Stimulated activated CD4-positive, alpha-beta T cell treated with anti-CD3 and anti-CD28 coated beads, Interleukin-4, amount 100 ng/mL, for 48 hours (primary cell): ENCODE results near the gene SLC10A4.

Experiments used
- DNase-seq, 2 donors: peaks; one replicate each; pipeline ENCODE4 v3.0.0-alpha.2; 2020; ENCODE audit warnings: low read depth in 2 of 2

Gene SLC10A4

DNA sequence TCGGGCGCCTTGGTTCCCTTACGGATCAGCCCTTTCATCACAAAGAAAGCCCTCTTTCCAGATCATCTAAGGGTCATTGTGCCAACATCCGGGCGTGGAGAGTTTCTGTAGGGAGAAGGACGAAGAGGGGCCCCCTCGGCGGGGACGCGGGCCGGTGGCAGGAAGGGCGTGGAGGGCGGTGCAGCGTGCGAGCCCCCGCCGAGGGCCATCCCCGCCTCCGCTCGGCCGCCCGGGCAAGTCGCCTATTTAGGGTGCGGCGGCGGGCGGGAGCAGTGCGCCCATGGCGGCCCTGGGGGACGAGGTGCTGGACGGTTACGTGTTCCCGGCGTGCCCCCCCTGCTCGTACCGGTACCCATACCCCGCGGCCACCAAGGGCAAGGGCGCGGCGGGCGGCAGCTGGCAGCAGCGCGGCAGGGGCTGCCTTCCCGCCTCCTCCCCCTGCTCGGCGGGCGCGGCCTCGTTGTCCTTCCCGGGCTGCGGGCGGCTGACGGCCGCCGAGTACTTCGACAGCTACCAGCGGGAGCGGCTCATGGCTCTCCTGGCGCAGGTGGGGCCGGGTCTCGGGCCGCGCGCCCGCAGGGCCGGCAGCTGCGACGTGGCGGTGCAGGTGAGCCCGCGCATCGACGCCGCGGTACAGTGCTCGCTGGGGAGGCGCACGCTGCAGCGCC, 7.0 kb downstream of the SLC10A4 start, which contains the start of gene ZAR1:
Gene ZAR1, plus strand, starts transcription at position 241 of the 668 bp plus-strand sequence. Its CDS starts 40 bp downstream, at position 281.
- no peak for DNase-seq

DNA sequence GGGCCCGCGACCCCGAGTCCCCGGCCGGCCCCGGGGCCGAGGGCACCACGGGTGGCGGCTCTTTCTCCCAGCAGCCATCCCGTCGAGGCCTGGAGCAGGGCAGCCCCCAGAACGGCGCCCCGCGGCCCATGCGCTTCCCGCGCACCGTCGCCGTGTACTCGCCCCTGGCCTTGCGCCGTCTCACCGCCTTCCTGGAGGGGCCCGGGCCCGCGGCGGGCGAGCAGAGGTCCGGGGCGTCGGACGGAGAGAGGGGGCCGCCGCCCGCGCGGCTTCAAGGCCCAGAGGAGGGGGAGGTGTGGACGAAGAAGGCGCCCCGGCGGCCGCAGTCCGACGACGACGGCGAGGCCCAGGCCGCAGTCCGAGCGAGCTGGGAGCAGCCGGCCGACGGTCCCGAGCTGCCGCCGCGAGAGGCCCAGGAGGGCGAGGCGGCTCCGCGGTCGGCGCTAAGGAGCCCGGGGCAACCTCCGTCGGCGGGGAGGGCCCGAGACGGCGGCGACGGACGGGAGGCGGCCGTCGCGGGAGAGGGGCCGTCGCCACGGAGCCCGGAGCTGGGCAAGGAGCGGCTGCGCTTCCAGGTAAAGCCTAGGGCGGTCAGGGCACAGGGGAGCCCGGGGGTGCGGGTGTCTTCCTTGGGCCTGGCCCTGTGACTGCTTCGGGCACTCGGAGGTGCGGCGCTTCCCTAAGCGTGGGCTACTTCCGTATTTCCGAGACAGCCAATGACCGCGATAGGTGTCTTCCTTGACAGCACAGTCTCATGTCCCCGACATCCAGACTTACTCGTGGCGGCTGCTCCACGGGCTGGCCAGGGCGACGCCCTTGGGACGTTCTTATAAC, 7.8 kb downstream of the SLC10A4 start:
- DNase-seq = no peak

DNA sequence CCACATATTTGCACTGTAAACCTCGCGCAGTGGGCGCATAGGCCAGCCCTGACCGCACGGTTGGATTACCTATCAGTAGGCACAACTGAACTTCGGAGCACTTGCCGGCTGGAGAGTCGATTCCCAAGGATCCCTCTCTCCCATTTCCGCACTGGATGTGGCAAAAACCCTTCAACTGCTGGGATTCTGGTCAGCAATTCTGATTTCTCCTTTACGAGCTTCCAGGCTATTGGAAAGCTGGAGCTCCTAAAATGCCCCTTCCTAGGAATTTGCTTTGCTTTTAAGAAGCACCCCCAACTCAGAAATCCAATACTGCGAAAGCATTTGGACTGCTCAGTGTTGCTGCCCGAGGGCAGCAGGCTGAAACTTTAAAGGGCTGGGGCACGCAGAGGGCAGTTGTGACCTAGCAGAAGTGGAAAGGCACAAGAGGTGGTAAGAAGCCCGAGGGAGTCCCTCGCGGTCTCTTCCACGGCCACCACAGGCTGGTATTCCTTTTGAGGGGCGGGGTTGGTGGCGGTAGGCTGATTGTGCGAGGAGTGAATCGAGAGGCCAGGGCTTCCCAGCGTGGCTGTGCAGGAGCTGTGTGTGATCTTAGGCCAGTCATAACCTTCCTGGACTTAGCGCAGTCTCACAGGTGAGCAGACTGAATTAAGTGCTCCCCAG, 8.5 kb downstream of the SLC10A4 start:
- DNase-seq = no peak

DNA sequence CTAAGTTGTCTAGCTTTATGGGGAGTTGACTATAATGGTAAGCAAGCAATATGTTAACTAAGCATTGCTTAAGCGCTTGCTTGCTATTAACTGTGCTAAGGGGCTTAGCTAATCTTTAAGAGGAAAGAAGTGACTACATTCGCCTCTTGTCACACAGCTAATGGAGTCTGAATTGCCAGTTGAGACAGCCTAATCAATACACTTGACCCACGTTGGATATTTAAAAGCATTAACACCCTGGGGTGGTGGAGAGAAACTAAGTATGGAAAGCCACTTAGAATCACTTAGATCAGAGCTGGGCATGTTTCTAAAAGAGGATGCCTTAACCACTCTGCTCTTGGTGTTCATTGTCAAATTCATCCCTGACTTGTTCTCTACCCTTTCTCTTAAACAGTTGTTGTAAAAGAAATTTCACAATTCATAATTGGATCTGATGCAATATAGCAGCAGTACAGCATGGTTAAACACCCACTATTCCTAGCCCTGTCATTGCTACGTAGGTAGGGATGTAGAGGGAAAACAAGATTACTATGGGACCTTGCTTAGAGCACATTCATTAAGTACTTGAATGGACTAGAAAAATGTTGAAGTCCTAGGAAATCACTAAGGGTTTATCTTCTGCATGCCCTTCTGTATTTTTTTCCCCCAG, 10.4 kb downstream of the SLC10A4 start:
- no peak for DNase-seq

DNA sequence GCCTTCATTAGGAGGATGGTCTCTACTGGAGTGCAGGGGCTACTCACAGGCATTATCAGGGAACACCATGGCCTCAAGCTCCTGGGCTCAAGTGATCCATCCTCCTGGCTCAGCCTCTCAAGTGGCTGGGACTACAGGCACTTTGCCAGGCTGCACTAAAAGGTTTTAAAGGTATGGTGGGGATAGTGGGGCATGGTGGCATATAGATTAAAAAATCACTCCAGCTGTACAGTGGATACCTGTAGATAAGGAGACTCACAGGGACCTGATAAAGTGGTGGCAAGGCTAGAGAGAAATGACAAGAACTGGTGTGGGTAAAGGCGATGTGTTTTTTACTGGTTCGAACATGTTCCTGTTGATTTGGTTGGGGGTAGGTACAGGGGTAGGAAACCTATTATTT, 12.8 kb downstream of the SLC10A4 start:
- no peak for DNase-seq

DNA sequence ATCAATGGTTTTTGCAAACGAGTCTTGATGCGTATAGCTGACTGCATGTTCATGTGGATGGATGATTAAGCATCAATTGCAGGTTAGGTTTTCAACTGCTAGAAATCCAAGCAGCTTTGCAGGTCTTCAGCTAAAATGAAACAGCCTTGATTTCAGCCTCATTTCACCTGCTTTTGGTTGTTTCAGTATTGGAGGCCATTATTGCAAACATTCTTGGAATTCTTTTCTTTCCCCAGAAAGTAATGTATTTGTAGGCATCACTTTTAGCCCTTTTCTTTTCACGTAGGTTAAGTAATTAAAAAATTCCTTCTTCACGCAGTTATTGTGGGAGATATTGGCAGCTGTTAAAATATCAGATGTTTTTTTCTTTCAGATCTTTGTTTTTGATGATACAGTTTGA, 15.8 kb downstream of the SLC10A4 start:
- no peak for DNase-seq

DNA sequence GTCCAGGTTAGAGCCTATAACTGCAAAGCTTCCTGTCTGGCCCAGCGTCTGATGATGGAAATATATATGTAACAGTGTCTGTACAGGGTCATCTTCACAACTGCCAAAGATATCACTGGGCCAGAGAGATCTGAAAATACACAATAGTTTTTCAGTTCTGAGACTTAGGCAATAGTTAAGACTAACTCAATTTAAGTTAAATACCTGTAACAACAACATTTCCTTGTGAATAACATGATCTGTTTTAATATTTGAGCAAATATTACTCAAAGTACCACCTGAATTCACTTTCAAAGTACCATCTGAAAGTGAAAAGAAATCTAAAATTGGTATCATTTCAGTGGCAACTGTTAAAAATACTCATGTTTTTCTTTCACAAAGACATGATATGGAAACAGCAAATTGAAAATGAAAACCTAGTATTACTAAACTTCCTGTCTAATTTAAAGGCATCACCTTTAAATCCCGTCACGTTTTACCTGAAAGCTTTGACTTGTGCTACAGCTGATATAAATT, 16.5 kb downstream of the SLC10A4 start:
- DNase-seq = no peak

DNA sequence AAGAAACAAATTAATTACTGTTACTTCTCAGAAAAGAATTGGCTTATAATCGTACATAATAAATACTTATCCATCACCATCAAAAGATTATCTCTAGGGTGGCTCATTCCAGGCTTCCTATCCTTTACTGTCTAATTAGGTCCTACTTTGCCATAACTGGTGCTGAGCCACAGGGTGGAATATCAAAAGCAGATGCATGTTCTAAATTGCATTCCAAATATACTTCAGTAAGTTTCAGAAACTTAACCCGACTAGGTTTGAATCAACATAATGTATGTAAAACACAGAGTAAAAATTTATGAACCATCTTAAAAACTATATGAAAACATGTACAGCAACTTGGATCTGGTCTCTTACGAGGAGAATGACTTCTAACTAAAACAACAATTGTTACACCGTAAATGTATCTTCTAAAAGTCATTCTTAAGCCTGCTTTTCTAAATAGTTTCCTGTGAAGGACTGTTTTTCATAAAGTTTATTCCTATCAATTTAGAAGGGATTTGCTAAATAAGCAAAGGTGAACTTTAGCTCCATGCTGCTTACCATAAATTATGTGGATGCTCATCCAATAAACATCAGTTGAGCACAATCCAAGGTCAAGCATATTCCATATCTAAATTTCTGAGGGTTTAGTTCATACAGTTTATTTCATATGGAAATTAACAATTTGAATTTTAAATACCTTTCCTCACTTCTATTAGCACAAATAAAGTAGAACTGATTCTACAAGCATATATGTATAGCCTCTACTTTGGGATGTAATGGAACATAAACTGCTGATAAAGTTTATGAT, 20.3 kb downstream of the SLC10A4 start:
- DNase-seq = no peak

DNA sequence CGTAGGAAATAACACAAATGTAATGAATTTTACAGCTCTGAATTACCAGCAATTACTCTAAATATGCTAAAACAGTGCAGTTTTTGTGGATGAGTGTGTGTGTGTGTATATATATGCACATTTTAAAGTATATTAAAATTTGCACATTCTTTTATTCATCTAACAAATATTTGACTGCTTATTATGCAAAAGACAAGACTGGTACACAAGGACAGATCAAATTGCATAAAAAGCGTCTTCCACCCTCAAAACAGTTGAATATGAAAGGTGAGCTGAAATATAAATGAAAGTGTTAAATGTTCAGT, 20.8 kb downstream of the SLC10A4 start:
- no peak for DNase-seq

DNA sequence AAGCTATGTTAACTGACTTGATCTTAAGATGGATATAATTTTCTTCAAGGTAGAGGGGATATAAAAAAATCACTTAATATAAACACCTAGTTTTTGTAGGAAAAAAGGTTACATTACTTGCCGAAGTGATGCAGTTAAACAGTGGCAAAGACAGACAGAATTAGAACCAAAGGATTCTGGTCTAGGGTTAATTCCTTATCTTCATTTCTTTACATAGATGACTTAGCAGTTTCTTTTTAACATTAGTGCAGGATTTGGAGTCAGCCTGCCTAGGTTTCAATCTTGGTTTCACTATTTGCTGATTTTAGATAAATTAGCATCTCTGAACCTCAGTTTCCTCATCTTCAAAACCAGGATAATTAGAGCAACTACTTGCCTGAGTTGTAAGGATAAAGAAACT, 21.2 kb downstream of the SLC10A4 start:
- DNase-seq = no peak

DNA sequence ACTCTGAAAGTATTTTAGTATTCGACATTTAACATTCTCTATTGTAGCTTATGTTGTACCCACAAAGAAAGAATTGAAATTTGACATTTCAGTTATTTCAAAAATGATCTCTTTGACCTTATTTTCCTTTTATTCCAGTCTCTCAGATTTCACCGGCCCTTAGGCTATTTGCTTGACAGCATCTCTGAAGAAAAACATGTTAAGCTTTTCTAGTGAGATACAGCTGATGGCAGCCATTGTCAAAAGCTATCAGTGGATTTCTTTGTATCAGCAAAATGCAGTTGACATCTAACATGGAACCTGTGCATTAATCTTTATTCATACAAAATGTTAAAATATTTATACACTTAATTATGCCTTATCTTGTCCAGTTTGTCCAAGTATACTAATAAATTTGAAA, 23.6 kb downstream of the SLC10A4 start:
- DNase-seq = no peak

DNA sequence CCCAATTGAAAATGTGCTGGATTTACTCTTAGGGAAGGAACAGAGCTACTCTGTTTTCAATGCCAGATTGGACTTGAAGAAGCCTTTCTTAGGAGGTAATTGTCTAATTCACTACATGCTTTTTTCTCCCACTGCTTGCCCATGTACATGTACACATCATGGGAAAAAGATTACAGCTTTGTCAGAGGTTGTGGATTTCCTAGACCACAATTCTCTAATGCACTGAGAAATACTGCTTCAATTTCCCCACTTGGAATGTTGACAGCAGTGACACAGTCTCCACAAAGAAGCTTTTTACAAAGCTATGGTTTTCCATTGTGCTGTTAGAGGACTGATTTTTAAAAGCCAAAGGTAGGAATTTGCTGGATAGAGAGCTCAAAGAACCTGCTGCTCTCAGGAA, 26.4 kb downstream of the SLC10A4 start:
- DNase-seq = no peak

DNA sequence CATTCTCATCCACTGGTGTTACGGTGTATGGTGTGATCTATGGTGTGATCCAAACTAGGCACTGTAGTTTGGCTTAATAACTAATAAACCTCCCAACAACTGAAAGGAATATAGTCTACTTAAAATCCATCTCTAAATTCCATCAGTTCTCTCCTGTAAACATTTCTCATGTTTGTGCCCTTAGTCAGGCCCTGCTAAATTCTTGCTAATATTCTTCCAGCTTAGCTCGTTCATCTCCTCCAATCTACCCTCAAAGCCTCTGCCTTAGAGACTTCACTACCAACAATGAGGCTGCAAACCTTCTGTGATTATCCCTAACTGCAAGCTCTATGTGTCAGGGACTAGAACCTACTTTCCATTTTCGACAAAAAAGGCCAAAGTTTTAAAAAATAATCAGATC, 35.0 kb downstream of the SLC10A4 start:
- no peak for DNase-seq

DNA sequence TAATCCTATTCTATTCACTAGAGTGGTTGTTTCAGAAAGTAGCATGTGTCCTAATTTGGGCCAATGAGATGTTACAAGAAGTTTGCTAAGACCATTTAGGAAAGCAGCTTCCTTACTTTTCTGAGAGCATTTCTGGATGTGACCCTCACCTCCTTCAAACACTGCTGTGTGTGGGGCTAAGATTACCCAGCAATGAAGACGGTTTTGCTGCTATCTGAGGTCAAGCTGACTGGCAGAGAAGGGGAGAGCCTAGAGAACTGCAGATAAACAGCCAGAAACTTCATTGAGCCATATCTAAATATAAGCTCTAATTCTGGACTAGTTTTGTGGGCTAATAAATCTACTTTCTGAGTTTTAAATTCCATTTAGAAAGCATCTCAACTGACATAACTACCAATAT, 43.3 kb downstream of the SLC10A4 start:
- no peak for DNase-seq

DNA sequence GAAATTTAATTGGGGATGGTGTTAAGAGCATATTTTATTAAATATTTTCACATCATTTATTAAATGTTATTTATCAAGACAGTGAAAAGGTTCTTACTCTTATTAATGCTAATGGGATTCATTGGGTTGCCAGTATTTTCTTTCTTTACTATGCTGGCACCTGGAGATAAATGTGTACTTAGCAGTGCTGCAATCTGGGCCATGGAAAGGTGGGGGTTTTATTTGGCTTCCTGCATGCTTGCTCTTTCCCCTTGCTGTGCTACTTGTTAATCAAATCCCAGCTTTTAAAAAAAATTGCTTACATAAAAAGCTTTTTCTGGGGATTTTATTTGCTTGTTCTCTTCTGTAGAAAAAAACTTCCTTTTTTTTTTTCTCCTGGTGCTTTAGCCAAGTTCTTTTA, 55.2 kb downstream of the SLC10A4 start:
- DNase-seq = no peak
